GM06990 (cell line): Measurements from ENCODE around the gene MAP3K10.

Source experiments
- DNase-seq: peaks from one replicate; pipeline ENCODE4 v3.0.0-alpha.2; 2011; ENCODE audit not compliant: insufficient read length; ENCODE audit errors: extremely low read depth
- H3K27me3 ChIP-seq: replicated peaks from 2 replicates; pipeline ENCODE4 v1.6.0; 2011; ENCODE audit warnings: low read length; ENCODE audit not compliant: control insufficient read depth, insufficient read depth
- H3K36me3 ChIP-seq: 2 replicates; pipeline ENCODE4 v1.5.1; 2011; ENCODE audit warnings: low read length; ENCODE audit not compliant: control insufficient read depth, insufficient read depth
- H3K4me3 ChIP-seq: replicated peaks from 2 replicates; pipeline ENCODE4 v1.5.1; 2011; ENCODE audit warnings: low read depth, mild to moderate bottlenecking, control low read depth, low read length
- TF ChIP-seq, protein P1 (sequence below): IDR thresholded peaks from 2 replicates; pipeline ENCODE4 v1.5.1; 2011; ENCODE audit warnings: low read length, control low read depth, mild to moderate bottlenecking, inconsistent platforms; ENCODE audit not compliant: insufficient read depth, poor library complexity, severe bottlenecking

Gene MAP3K10

DNA sequence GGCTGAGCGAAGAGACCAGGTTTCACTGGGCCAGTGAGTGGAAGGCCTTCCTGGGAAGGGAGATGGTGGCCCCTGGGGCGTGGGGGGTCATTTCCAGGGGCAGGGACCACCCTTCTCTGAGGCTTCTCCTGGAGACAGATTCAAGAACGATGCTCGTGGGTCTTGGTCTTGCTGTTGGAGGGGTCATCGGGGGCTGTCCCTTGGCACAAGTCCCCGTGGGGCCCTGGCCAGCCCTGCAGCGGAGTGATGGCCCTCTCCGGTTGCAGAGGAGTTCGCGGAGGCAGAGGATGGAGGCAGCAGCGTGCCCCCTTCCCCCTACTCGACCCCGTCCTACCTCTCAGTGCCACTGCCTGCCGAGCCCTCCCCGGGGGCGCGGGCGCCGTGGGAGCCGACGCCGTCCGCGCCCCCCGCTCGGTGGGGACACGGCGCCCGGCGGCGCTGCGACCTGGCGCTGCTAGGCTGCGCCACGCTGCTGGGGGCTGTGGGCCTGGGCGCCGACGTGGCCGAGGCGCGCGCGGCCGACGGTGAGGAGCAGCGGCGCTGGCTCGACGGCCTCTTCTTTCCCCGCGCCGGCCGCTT is 22.1 kb downstream of the MAP3K10 start:
- DNase-seq = no peak
- H3K27me3 ChIP-seq = no peaks in the 10 kb centered on the region
- peaks cover 2% of the 10 kb centered on the region for H3K36me3 ChIP-seq
- H3K4me3 ChIP-seq = no peak overlapping the region
- TF ChIP-seq, protein P1, sequence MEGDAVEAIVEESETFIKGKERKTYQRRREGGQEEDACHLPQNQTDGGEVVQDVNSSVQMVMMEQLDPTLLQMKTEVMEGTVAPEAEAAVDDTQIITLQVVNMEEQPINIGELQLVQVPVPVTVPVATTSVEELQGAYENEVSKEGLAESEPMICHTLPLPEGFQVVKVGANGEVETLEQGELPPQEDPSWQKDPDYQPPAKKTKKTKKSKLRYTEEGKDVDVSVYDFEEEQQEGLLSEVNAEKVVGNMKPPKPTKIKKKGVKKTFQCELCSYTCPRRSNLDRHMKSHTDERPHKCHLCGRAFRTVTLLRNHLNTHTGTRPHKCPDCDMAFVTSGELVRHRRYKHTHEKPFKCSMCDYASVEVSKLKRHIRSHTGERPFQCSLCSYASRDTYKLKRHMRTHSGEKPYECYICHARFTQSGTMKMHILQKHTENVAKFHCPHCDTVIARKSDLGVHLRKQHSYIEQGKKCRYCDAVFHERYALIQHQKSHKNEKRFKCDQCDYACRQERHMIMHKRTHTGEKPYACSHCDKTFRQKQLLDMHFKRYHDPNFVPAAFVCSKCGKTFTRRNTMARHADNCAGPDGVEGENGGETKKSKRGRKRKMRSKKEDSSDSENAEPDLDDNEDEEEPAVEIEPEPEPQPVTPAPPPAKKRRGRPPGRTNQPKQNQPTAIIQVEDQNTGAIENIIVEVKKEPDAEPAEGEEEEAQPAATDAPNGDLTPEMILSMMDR = no peak

DNA sequence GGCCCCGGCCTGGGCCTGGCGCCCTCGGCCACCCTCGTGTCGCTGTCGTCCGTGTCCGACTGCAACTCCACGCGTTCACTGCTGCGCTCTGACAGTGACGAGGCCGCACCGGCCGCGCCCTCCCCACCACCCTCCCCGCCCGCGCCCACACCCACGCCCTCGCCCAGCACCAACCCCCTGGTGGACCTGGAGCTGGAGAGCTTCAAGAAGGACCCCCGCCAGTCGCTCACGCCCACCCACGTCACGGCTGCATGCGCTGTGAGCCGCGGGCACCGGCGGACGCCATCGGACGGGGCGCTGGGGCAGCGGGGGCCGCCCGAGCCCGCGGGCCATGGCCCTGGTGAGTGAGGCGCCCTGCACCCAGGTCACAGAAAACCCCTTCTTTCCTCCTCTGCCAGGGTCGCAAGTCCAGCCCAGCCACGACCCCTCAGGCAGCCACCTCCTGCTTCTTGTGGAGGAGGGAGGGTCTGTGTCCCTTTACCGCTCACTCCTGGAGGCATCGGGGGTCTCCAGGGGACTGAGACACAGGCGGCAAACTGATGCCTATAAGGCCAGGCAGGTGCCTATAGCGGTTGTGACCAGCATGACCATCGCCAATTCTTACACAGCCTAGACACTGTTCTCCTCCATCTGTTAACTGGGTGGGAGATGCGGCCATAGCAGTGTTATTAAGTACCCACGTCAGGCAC is 22.8 kb downstream of the MAP3K10 start:
- TF ChIP-seq, protein P1 = no peak
- Histone ChIP-seq H3K4me3 (no peak overlapping the region), H3K36me3 (peaks cover 2% of the 10 kb centered on the region), H3K27me3 (no peaks in the 10 kb centered on the region; the same call in 1 of the 2 replicates)
- DNase-seq = no peak

DNA sequence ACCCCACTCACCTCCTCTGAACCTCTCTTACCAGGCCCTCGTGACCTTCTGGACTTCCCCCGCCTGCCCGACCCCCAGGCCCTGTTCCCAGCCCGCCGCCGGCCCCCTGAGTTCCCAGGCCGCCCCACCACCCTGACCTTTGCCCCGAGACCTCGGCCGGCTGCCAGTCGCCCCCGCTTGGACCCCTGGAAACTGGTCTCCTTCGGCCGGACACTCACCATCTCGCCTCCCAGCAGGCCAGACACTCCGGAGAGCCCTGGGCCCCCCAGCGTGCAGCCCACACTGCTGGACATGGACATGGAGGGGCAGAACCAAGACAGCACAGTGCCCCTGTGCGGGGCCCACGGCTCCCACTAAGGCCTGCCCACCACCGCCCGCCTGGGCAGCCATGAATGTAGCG is 23.7 kb downstream of the MAP3K10 start:
- Histone ChIP-seq H3K36me3 (peaks cover 2% of the 10 kb centered on the region), H3K27me3 (no peaks in the 10 kb centered on the region; the same call in 1 of the 2 replicates), H3K4me3 (no peak overlapping the region)
- DNase-seq = no peak
- TF ChIP-seq, protein P1 = no peak

DNA sequence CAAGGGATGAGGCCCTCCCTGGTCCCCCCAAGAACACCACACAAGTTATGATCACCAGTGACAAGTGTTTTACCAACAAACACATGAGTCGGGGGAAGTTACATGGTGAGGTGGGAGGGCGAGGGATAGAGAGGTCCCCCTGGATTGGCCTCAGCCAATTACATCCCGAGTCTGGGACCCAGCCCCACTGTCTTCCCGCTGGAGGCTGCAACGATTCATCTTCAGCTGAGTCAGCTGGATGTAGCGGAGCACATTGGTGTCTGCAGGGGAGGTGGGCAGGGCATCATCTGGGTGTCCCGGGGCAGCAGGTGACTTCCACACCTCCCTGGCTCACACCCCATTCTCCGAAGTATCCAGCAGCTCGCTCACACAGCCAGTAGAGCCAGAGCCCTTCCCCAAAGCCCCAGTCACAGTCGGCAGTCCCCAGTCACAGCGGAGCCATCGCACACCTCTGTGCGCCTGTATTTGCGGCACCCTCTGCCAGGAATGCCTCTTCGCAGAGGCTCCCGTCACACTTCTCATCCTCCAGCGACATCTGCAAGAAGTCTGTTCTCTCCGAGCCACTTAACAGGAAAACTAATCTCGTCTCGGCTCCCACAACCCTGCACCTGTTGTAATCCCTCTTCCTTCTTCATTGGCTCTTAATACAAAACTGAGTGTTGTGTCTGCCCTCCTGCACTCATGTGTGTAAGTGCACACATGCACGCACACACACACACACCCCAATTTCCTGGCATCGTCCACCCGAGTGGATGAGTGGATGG is 25.0 kb downstream of the MAP3K10 start:
- DNase-seq = no peak
- TF ChIP-seq, protein P1 = no peak
- H3K4me3 ChIP-seq = no peak overlapping the region
- no peaks in the 10 kb centered on the region; the same call in 1 of the 2 replicates for H3K27me3 ChIP-seq
- H3K36me3 ChIP-seq = peaks cover 2% of the 10 kb centered on the region

DNA sequence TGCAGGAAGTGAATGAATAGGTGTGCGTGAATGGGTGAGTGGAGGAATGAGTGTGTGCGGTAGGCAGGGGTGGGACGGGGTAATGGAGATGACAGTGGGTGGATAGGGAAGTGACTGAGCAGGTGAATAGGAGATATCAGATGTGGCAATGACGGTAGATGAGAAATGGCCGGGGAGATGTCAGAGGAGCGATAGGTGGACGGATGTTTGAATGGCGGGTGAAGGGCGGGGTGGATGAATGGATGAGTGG is 25.5 kb downstream of the MAP3K10 start:
- Histone ChIP-seq H3K36me3 (peaks cover 2% of the 10 kb centered on the region), H3K27me3 (no peaks in the 10 kb centered on the region; the same call in 1 of the 2 replicates), H3K4me3 (no peak overlapping the region)
- TF ChIP-seq, protein P1 = no peak
- DNase-seq = no peak
